ENCODE results near the gene HASPIN.

HASPIN gene

DNA sequence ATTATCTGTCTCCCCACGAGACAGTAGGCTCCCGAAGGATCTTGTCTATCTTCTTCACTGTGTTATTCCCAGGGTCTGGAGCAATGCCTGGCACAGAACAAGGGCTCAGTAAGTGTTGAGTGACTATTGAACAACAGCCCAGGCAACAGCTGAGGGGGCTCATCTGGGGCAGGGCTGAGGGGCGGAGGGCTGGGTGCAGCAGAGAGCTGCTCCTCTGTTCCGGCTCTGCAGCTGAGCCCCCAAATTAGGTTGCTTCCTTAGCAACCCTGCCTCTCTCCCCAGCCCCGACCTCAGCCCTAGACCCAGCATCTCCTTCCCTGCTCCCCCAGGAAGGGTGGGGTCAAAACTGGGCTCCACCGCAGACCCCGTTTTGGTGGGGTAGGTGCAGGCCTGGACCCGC, 45.1 kb downstream of the HASPIN start:
- no peak for DNase-seq

DNA sequence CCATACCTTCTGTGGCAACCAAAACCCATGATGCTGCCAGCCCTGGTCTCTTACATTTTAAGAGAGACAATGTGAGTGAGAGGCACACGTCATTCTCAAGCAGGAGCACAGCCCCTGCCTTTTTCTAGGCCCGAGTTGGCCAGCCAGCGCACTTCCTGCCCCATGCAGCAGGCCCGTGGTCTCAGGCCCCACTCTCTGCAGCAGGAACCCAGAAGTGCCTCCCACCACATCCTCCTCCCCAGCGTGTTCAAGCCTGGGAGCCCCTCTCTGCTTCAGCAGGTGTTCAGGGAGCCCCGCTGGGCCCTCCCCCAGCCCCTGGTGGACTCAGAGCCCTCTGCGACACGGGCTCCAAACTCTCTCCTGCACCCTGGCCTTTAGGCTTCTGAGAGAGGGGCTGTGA, 46.8 kb downstream of the HASPIN start:
- DNase-seq = no peak

DNA sequence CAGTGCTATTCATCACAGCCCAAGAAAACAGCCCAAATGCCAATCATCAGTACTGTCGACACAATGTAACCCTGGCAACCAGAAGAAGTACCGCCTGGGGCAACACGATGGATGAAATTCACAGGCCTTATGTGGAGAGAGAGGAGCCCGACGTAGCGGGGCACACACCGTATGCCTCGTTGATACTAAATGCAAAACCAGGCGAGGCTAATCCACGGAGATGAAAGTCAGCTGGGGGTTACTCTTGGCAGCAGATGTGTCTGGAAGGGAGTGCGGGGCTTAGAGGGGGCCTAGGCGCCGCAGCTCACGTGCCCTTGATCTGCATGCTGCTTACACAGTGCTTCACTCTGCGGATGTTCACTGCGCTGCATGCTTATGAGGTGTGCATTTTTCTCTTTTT, 47.4 kb downstream of the HASPIN start:
- no peak for DNase-seq

DNA sequence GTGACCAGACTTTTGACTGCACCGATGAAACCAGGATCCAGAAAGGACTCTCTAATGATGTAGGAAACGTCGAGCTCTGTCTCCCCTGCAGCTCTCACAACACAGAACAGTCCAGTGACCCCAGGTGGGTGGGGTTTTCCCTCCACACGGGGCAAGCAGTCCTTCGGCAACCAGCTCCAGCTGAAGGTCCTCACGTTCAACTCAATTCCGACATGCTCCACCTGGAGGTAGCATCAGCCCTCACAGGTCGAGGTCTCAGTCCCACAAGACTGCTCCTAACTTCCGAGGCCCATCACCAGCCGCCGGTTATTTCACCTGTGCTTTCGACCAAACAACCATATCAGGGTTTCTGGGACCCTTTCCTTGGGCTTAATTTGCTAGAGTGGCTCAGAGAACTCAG, 49.1 kb downstream of the HASPIN start:
- no peak for DNase-seq

DNA sequence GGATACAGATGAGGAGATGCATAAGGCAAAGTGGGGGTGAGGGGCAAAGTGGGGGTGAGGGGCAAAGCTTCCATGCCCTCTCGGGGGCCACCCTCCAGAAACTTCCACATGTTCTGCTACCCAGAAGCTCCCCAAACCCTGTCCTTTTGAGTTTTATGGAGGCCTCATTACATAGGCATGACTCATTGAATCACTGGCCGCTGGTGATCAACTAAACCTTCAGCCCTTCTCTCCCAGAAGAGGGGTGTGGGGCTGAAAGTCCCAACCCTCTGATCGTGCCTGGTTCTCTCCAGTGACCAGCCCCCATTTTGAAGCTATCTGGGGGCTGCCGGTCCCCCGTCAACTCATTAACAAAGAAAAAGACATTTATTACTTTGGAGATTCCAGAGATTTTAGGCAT, 49.8 kb downstream of the HASPIN start:
- no peak for DNase-seq

DNA sequence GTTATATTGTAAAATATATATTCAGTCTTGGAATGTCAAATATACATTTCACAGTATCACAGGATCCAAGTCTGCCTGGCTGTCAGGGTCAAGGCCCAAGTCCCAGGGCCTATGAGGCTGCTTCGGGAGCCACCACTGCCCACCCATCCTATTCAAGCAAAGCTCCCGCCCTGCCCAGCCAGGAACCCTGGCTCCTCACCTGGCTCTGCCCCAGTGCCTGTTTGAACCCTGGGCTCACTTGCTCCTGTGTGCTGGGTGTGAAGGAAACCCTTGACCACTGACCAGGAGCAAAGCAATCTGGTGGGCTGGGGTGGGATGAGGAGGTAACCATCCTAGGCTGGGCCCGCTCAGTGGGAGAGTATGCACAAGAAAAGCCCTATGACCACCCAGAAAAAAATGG, 50.3 kb downstream of the HASPIN start:
- no peak for DNase-seq
